ENCODE measurements around the gene LRRC46. TPM values are rescaled to one million over a fixed set of nuclear protein-coding genes. Genes with fewer than 3 reads are reported as not detected.

Gene LRRC46
- total and polyA plus RNA-seq, 2 experiments from 2014 or later, result 1.9 TPM; not detected in 1

- no peak for DNase-seq (ENCODE audit: low read depth in 1 of 2, low spot score in 1 of 2)
- Histone ChIP-seq H3K4me1 (ENCODE audit: low read depth) (peaks cover 17% of the 10 kb centered on the region), H3K36me3 (no peaks in the 10 kb centered on the region), H3K9me3 (ENCODE audit: low read depth) (no peaks in the 10 kb centered on the region), H3K27ac (no peak overlapping the region), H3K27me3 (no peaks in the 10 kb centered on the region), H3K4me3 (no peak overlapping the region)
- no peak for TF ChIP-seq CTCF (IDR thresholded peaks at IDR 0.05; ENCODE audit: low read depth, low read length)
These were observed 52.3 kb downstream of the LRRC46 start for GRCh38 chr17:47883589-47884426.

- no peak for DNase-seq (ENCODE audit: low read depth in 1 of 2, low spot score in 1 of 2)
- Histone ChIP-seq H3K9me3 (ENCODE audit: low read depth) (no peaks in the 10 kb centered on the region), H3K36me3 (no peaks in the 10 kb centered on the region), H3K4me3 (no peak overlapping the region), H3K4me1 (ENCODE audit: low read depth) (peaks cover 15% of the 10 kb centered on the region), H3K27ac (no peak overlapping the region), H3K27me3 (no peaks in the 10 kb centered on the region)
- no peak for TF ChIP-seq CTCF (IDR thresholded peaks at IDR 0.05; ENCODE audit: low read depth, low read length)
These were observed 52.9 kb downstream of the LRRC46 start for GRCh38 chr17:47884427-47884740.

- H3K27ac ChIP-seq, result no peak overlapping the region
These were observed 53.6 kb downstream of the LRRC46 start for GRCh38 chr17:47884905-47885730.

More at GRCh38 chr17:47884905-47885730, 53.6 kb downstream of the LRRC46 start:
- no peaks in the 10 kb centered on the region for H3K36me3 ChIP-seq
- H3K27me3 ChIP-seq, result no peaks in the 10 kb centered on the region
- no peak for DNase-seq (ENCODE audit: low read depth in 1 of 2, low spot score in 1 of 2)
- H3K4me1 ChIP-seq (ENCODE audit: low read depth), result peaks cover 15% of the 10 kb centered on the region
- no peak overlapping the region for H3K4me3 ChIP-seq
- no peaks in the 10 kb centered on the region for H3K9me3 ChIP-seq (ENCODE audit: low read depth)
- TF ChIP-seq CTCF (IDR thresholded peaks at IDR 0.05; ENCODE audit: low read depth, low read length), result no peak

Other genes with a start within 250 kb of the LRRC46 start
- gene KPNB1, start 181.8 kb upstream of the LRRC46 start, total RNA-seq, result 218 and 318 TPM in 2 replicates
- gene KPNB1, start 181.8 kb upstream of the LRRC46 start, polyA plus RNA-seq, result 97.9 and 125 TPM in 2 replicates
- gene TBKBP1, start 137.5 kb upstream of the LRRC46 start, total RNA-seq, result 112 and 143 TPM in 2 replicates
- gene TBKBP1, start 137.5 kb upstream of the LRRC46 start, polyA plus RNA-seq, result 22.6 and 30.2 TPM in 2 replicates
- gene TBX21, start 98.4 kb upstream of the LRRC46 start, total RNA-seq, result 1.0 and 2.9 TPM in 2 replicates
- gene TBX21, start 98.4 kb upstream of the LRRC46 start, polyA plus RNA-seq, result 0.12 and 1.5 TPM in 2 replicates
- gene OSBPL7, start 9.9 kb upstream of the LRRC46 start, total RNA-seq, result 12.2 and 20.5 TPM in 2 replicates
- gene OSBPL7, start 9.9 kb upstream of the LRRC46 start, polyA plus RNA-seq, result 12.1 and 18.0 TPM in 2 replicates
- 79.1 and 87.1 TPM in 2 replicates for gene MRPL10, start 129 bp upstream of the LRRC46 start, total RNA-seq
- gene MRPL10, start 129 bp upstream of the LRRC46 start, polyA plus RNA-seq, result 70.0 and 108 TPM in 2 replicates
- 101 and 149 TPM in 2 replicates for gene SCRN2, start 9.6 kb downstream of the LRRC46 start, total RNA-seq
- 139 and 179 TPM in 2 replicates for gene SCRN2, start 9.6 kb downstream of the LRRC46 start, polyA plus RNA-seq
- gene SP6, start 19.5 kb downstream of the LRRC46 start, total RNA-seq, result 5.8 and 6.3 TPM in 2 replicates
- gene SP6, start 19.5 kb downstream of the LRRC46 start, polyA plus RNA-seq, result 4.6 and 5.0 TPM in 2 replicates
- gene SP2, start 64.6 kb downstream of the LRRC46 start, total RNA-seq, result 3.7 and 3.9 TPM in 2 replicates
- gene SP2, start 64.6 kb downstream of the LRRC46 start, polyA plus RNA-seq, result 6.9 and 10.5 TPM in 2 replicates
- gene PNPO, start 109.9 kb downstream of the LRRC46 start, total RNA-seq, result 11.7 and 12.9 TPM in 2 replicates
- 12.9 and 15.6 TPM in 2 replicates for gene PNPO, start 109.9 kb downstream of the LRRC46 start, polyA plus RNA-seq
- gene PRR15L, start 126.2 kb downstream of the LRRC46 start, total RNA-seq, result not detected in 2 replicates
- gene PRR15L, start 126.2 kb downstream of the LRRC46 start, polyA plus RNA-seq, result 0.22 TPM in 1 of 2 replicates, not detected in the other
- gene CDK5RAP3, start 139.4 kb downstream of the LRRC46 start, total RNA-seq, result 81.8 and 121 TPM in 2 replicates
- 137 and 158 TPM in 2 replicates for gene CDK5RAP3, start 139.4 kb downstream of the LRRC46 start, polyA plus RNA-seq
- 10.8 and 14.4 TPM in 2 replicates for gene COPZ2, start 206.1 kb downstream of the LRRC46 start, total RNA-seq
- 23.5 and 36.1 TPM in 2 replicates for gene COPZ2, start 206.1 kb downstream of the LRRC46 start, polyA plus RNA-seq
- gene NFE2L1, start 216.7 kb downstream of the LRRC46 start, total RNA-seq, result 96.4 and 122 TPM in 2 replicates
- gene NFE2L1, start 216.7 kb downstream of the LRRC46 start, polyA plus RNA-seq, result 56.0 and 56.7 TPM in 2 replicates